ENCODE measurements around the gene ESPNL. TPM values are rescaled to one million over a fixed set of nuclear protein-coding genes. Genes with fewer than 3 reads are reported as not detected.

ESPNL gene
- total and polyA plus RNA-seq, 2 of the 4 experiments (the other 2 are of a cell fraction), result 2.0 TPM

DNA sequence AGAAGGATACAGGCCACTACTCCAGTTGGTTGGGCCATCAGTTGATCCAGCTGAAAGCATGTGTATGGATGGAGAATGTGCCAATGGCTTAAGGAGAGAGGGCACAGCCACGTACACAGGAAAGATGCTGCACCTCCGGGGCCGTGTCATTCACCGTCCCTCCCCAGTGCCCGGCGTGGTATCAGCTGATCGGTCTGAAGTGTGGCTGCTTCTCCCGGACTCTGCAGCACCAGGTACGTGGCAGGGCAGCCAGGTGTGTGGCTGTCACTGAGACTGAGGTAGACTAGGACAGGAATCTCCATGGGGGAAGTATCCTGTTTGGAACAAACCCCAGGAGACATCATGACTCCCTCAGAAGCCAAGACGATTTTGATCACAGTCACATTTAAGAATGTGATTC is 54.4 kb downstream of the ESPNL start:
- Histone ChIP-seq H3K4ac (ENCODE audit: low read depth, low read length) (no peak overlapping the region), H2BK5ac (ENCODE audit: low read depth, low read length, poor library complexity, severe bottlenecking) (no peak overlapping the region), H4K5ac (ENCODE audit: low read depth, low read length) (no peak overlapping the region), H3K9me1 (ENCODE audit: insufficient read depth, low read length) (0 out of 2 replicates have a peak, but pooled peaks cover 7% of the 10 kb centered on the region), H2BK20ac (ENCODE audit: low read depth, low read length) (no peak overlapping the region), H3K4me1 (ENCODE audit: control insufficient read depth, insufficient read depth, low read length) (peaks cover 11% of the 10 kb centered on the region), H3K27ac (ENCODE audit: insufficient read depth, low read length) (no peak overlapping the region), H2BK15ac (ENCODE audit: low read depth, low read length) (peak overlapping the region; percentile 13; the same call in 1 of the 3 replicates), H3K4me2 (ENCODE audit: low read depth, low read length) (no peak overlapping the region), H3K56ac (ENCODE audit: extremely low read depth, insufficient read depth, low read length) (no peak overlapping the region), H2AFZ (replicated peaks; ENCODE audit: low read length, poor library complexity) (peak overlapping the region; percentile 60), H4K91ac (ENCODE audit: insufficient read depth, low read depth, low read length) (no peak overlapping the region), H3K27me3 (ENCODE audit: control insufficient read depth, insufficient read depth, low read length) (no peaks in the 10 kb centered on the region), H4K8ac (ENCODE audit: low read depth in 2 of 2, low read length in 2 of 2) (no peak overlapping the region; a peak in 2 of 4 replicates), H3K14ac (replicated peaks; ENCODE audit: low read depth, low read length) (no peak overlapping the region), H3K36me3 (ENCODE audit: control insufficient read depth, insufficient read depth, low read length) (no peaks in the 10 kb centered on the region), H2AK5ac (ENCODE audit: low read depth, low read length) (peak overlapping the region; percentile 81), H3K9ac (ENCODE audit: low read depth, low read length) (no peak overlapping the region), H3K18ac (ENCODE audit: low read depth, low read length) (no peak overlapping the region), H3K9me3 (ENCODE audit: control insufficient read depth, insufficient read depth, low read length) (no peaks in the 10 kb centered on the region), H3K23ac (ENCODE audit: low read depth, low read length) (no peak overlapping the region), H3K79me1 (ENCODE audit: low read depth in 1 of 2, low read length in 2 of 2) (no peaks in the 10 kb centered on the region; a peak in 1 of 4 replicates), H3K4me3 (ENCODE audit: insufficient read depth, low read depth, low read length) (no peak overlapping the region), H2BK120ac (ENCODE audit: low read depth, low read length) (peak overlapping the region; percentile 34; the same call in 1 of the 2 replicates), H4K20me1 (ENCODE audit: insufficient read depth, low read length) (no peaks in the 10 kb centered on the region), H2AK9ac (replicated peaks; ENCODE audit: low read depth, low read length, poor library complexity) (peak overlapping the region; percentile 59)
- no peak for ATAC-seq (ENCODE audit: low read depth)
- BruUV-seq (replicated peaks), result no TSS peak
- no peak for DNase-seq
- CTCF ChIA-PET, result no interaction called here
- POLR2A ChIA-PET (ENCODE audit: unreplicated experiment), result no interaction called here
- no peak for TF ChIP-seq CEBPB (IDR thresholded peaks at IDR 0.05; ENCODE audit: low read depth, low read length)
- TF ChIP-seq BHLHE40 (IDR thresholded peaks at IDR 0.05; ENCODE audit: low read depth, low read length), result no peak
- no peak for TF ChIP-seq MAFK (IDR thresholded peaks at IDR 0.05; ENCODE audit: low read depth, low read length)
- TF ChIP-seq USF2 (IDR thresholded peaks at IDR 0.05; ENCODE audit: low read depth, low read length), result no peak
- TF ChIP-seq RAD21 (IDR thresholded peaks at IDR 0.05; ENCODE audit: low read length), result no peak
- TF ChIP-seq CHD1 (IDR thresholded peaks at IDR 0.05; ENCODE audit: low read depth, low read length), result no peak
- TF ChIP-seq MAZ (IDR thresholded peaks at IDR 0.05; ENCODE audit: borderline replicate concordance, low read depth, low read length), result no peak
- no peak for TF ChIP-seq RFX5 (IDR thresholded peaks at IDR 0.05; ENCODE audit: low read depth, low read length)
- intact Hi-C loops (cut with micrococcal nuclease), result no loop called here
- WGBS, 2 experiments (ENCODE audit: extremely low coverage in 2 of 2, insufficient read length in 1 of 2), result 97% methylated on average over 7 of the region's 10 CpGs; no CpG with 5 or more reads in 1 of the 2 experiments
- dilution Hi-C loops (cut with HindIII; ENCODE audit: low sequenced_read_pairs, unreplicated experiment), result no loop called here
- in situ Hi-C loops (cut with MboI; ENCODE audit: low sequenced_read_pairs), result no loop called here

Measured in IMR-90 (cell line).